Stimulated activated CD4-positive, alpha-beta T cell treated with anti-CD3 and anti-CD28 coated beads, Interleukin-4, amount 100 ng/mL, for 24 hours (primary cell): ENCODE measurements around the gene IPO13.

Source experiments
- DNase-seq: peaks from one replicate; pipeline ENCODE4 v3.0.0-alpha.2; 2020

IPO13 gene

DNA sequence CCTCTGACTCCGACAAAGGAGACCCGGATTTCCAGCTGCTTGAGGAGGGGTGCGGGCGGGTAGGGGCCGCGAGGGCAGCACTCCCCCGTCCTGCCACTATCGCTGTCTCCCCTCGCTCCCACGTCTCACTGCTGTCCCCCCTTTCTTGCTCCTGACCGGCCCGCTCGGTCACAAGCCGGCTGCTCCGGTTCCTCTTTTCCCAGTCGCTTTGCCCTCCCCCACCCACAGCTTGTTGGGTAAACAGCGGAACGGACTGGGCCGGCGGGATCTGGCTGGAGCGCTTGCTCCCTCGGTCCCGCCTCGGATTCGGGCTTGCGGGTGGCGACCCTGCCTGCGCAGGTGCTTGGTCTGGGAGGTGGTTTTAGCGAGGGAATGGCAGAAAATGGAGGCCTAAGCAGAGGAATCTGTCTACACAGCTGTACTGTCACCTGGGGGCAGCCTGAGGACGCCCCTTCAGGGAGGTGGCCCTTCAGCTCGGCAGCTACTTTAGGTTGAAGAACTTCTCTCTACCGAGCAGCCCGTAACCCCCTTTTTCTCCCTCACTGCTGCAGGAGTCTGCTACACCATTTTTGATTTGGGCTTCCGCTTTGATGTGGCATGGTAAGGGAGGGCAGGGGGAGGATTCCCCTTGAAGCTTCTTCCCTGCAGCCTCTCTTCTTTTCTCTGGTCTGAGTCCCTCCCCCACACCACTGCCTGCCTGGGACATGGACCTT, 28.7 kb downstream of the IPO13 start:
- DNase-seq = peak; percentile 30

DNA sequence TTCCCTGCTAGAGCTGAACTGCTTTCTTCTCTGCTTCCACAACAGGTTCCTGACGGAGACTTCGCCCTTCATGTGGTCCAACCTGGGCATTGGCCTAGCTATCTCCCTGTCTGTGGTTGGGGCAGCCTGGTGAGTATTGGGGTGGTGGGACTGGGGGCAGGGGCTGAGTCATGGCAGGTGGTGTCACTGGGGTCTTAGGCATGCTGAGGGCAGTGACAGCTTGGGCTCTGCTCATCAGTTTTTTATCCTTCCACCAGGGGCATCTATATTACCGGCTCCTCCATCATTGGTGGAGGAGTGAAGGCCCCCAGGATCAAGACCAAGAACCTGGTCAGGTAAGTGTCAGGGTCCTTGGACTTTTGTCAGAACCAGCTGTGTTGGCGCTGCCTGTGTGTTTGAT, 29.3 kb downstream of the IPO13 start:
- DNase-seq = no peak

DNA sequence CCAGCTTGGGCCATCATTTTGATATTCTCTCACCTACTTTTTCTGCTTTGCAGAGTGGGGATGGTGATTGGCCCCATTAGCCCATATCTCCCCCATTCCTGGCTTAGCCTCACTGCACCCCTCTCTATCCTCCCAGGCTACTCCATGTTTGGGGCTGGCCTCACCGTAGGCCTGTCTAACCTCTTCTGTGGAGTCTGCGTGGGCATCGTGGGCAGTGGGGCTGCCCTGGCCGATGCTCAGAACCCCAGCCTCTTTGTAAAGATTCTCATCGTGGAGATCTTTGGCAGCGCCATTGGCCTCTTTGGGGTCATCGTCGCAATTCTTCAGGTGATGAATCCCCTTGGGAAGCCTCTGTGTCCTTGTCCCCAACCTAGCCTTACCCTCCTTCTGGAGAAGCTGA, 30.1 kb downstream of the IPO13 start:
- no peak for DNase-seq

DNA sequence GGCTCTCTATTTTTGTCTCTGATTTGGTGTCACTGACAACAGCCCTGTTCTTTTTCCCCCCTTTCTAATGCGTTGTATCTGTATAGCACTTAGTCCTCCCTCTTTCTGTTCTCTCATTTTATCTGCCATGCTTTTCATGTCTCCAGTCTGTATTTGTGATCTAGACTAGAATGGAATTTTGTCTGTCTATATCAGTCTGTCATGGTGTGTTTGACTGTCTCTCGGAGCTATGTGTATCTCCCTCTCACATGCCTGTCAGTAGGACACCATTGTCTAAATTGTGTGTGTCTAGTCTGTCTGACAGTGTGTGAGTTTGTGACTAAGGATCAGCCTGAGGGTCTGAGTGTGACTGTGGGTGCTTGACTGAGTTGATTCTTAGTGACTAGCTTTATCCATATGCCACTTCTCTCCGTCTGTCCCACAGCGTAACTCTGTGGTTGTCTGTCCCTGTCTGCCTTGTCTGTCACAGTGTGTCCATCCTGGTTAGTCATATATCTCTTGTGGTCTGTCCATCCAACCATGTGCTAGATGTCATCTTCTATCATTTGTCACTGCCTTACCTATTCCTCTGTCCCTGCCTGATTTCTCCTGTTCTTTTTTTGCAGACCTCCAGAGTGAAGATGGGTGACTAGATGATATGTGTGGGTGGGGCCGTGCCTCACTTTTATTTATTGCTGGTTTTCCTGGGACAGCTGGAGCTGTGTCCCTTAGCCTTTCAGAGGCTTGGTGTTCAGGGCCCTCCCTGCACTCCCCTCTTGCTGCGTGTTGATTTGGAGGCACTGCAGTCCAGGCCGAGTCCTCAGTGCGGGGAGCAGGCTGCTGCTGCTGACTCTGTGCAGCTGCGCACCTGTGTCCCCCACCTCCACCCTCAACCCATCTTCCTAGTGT, 30.9 kb downstream of the IPO13 start:
- no peak for DNase-seq

DNA sequence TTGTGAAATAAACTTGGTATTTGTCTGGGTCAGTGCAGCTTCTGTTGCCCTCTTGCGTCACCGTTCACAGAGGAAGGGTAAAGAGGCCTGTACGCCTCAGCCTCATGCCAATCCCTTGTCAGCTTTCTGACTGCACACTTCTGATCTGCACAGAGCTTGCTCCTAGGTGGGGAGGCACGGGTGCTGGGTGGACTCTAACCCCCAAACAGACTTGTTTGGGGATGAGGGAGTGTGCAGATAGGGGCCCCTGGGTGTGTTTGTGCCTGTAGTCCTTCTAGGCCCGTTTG, 31.5 kb downstream of the IPO13 start:
- DNase-seq = no peak

DNA sequence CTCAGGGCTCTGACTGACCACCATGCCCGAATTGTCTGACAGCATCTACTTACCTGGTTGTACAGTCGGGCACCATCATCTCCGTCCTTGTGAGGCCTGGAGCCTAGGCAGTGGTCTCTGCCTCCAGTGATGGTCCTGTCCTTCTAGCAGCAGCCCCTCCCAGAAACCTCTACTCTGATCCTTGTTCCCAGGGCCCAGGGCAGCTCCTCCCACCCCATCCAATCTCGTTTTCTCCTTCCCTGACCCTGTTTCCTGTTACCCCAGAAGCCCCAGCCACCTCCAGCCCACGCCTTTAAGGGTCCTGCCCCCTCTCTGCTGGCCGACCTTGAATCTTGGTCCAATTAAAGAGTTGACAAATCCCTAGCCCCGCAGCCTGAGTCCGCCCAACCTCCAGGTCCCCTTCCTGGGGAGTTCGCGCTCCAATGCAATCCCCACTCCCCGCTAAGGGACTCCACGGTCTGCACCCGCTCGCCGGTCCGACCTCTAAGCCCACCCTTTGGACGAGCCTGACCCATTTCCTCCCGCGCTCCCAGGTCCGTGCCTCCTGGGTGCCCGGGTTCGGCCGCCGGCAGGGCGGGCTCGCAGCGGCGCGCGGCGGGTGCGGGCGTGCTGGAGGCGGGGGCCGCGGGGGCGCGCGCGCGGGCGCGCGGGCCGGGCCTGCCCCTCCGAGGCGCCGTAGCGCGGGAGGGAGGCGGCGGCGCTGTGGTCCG, 32.0 kb downstream of the IPO13 start, which contains the start of gene B4GALT2:
Gene B4GALT2 (plus strand): TSS at position 660 of the 710 bp plus-strand sequence. CDS start 1,951 bp downstream, outside the sequence.
- DNase-seq = peak; percentile 24

DNA sequence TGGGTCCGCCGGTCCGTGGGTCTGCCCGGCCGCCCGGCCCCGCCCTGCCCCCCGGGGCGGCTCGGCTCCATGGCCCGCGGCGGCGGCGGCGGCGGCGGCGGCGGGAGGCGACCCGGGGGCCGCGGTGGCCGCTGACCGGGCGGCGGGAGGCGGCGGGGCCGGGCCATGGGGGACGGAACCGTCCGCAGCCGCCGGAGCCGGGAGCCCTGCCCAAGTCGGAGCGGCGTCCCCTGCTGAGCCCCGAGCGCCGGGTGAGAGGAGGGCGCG, 32.4 kb downstream of the IPO13 start:
- no peak for DNase-seq

DNA sequence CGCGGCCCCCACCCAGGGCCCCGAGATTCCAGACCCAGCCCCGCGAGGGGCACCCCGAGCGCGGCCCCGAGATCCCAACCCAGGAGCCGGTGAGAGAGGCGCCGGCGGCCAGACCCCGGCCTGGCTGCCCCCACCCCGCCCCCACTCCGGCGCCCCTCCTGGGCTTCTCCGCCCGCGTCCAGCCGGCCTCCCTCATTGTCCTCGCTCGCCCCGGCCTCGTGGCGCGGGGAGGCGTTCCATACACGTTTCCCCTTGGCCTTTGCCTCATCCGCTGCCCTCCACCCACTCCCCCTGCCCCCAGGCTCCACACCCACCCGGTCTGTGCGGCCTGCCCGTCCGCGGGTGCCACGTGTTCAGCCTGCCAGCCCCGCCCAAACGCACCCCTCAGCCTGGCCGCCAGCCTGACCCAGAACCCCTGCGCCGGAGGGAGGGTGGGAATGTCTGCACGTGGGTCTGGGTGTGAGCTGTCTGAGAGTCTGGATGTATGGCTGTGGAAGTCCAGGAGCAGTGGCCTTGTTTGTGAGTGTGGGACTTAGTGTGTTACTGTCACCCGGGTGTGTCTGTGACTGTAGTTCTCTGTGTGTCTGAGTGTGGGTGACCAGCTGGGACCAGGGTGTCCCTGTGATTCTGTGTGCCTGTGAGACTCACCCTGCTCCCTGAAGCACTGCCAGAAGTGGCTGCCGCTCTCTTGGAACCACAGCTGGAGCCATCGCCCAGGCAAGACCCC, 32.9 kb downstream of the IPO13 start:
- DNase-seq = peak; percentile 29

DNA sequence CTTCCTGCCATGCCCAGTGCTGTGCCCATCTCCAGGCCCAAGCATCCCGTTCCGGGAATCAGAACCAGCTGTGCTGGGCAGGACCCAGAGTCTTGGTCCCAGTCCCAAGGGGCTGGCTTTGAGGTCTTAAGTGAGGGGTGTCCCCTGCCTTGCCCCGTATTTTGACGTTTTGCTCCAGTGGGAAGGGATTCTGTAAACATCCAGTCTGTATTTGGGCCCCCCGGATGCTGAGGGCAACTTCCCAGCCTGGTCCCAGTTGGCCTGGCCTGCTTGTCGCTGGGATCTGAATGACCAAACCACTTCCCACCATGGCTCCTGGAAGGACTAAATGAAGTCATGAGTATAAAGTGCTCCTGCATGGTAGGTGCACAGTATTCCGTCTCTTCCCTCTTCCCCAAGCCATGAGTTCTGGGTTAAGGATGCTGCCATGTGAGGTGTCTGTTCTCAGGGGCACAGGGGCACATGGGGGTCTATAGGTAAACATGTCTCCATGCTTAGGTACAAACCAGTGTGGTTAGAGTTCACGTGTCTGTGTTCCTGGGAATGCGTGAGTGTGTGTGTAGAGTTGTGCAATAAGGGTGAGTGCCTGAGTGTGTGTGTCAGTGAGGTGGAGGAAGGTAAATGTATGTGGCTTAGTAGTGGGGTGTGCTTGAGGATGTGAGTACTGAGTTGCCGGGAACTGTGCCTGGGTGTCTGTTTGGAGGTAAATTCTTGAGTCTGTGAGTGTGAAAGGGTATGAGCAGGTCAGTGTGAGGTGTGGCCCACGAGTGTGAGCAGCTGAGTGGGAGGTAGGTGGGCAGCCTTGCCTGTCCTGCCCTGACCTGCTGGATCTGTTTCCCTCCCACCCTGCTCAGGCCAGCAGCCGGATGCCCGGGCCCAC, 33.7 kb downstream of the IPO13 start:
- DNase-seq = no peak

DNA sequence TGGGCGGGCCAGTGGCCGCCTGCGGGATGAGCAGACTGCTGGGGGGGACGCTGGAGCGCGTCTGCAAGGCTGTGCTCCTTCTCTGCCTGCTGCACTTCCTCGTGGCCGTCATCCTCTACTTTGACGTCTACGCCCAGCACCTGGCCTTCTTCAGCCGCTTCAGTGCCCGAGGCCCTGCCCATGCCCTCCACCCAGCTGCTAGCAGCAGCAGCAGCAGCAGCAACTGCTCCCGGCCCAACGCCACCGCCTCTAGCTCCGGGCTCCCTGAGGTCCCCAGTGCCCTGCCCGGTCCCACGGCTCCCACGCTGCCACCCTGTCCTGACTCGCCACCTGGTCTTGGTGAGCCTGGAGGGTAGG, 34.4 kb downstream of the IPO13 start:
- DNase-seq = no peak

DNA sequence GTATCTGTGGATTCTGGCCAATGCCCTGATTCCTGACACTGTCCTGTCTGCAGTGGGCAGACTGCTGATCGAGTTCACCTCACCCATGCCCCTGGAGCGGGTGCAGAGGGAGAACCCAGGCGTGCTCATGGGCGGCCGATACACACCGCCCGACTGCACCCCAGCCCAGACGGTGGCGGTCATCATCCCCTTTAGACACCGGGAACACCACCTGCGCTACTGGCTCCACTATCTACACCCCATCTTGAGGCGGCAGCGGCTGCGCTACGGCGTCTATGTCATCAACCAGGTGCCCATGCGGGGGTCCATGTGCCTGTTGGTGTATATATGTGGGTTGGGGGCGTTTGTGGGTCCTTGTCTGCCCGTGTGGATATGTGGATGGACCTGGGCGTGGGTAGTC, 34.9 kb downstream of the IPO13 start:
- no peak for DNase-seq

DNA sequence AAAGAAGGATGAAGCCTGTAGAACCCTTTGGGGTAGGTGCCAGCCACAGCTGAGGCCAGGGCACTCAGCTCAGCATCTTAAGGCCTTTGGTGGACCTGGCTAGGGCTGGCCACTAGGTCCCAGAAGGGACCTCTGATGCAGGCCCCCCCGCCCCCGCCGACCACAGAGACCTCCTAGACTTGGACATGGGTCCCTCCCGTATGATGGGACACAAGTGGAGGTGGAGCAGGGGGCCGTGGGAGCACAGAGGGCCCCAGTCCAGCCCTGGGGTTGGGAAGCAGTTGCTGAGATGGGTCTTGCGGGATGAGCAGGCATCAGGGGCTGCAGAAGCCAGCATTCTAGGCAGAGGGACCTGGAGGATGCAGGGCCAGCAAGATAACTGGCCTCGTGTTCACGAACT, 35.5 kb downstream of the IPO13 start:
- no peak for DNase-seq

DNA sequence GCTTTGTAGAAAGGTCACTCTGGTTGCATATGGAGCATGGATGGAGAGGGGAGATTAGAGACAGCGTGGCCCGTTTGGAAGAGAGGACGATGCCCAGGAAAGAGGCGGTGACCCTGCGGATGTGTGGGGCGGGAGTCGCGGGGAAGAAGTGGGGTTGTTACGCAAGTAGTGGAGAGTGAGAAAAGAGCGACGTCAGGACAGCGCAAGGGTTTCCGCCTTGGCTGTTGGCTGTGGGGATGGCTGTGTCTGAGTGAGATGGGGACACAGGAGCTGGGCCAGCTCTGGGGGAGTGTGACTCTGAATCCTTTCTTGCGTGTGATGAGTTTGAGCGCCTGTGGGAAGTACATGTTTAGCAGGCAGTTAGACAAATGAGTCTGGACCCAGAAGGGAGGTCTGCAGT, 36.1 kb downstream of the IPO13 start:
- DNase-seq = no peak

DNA sequence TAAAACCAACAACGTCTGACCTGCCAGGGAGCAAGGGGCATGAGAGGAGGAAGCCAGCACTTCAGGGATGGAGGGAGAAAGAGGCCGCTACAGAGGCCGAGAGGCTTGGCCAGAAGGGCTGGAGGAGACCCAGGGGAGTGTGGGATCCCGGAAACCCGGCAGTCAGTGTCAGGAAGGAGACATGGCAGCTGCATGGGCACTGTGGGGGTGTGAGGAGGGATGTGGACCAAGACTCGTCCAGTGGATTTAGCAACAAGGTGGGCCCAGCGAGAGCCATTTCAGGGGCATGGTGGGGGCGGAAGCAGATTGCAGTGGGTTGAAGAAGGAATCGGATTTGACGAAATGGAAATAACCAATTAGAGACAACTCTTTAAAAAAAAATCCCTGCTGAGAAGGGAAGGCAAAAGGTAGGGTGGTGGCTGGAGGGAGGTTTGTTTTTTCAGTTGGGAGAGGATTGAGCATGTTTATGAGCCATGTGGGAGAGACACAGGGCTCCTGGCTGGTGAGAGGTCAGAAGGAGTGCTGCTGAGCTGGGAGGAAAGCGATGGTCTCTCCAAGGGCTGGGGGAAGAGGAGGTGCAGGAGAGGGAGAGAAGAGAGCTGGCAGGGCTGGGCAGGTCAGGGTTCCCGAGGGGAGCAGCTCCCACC, 36.6 kb downstream of the IPO13 start:
- DNase-seq = no peak

DNA sequence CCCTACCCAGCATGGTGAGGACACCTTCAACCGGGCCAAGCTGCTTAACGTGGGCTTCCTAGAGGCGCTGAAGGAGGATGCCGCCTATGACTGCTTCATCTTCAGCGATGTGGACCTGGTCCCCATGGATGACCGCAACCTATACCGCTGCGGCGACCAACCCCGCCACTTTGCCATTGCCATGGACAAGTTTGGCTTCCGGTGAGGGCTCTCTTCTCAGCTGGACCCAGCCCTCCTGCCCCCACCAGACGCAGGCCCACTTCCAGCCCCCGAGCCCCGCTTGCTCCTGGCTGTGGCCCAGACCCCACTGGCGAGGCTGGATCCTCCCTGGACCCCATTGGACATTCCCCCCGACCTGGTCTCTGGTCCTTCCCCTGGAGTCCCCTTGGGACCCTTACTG, 38.1 kb downstream of the IPO13 start:
- DNase-seq = no peak

DNA sequence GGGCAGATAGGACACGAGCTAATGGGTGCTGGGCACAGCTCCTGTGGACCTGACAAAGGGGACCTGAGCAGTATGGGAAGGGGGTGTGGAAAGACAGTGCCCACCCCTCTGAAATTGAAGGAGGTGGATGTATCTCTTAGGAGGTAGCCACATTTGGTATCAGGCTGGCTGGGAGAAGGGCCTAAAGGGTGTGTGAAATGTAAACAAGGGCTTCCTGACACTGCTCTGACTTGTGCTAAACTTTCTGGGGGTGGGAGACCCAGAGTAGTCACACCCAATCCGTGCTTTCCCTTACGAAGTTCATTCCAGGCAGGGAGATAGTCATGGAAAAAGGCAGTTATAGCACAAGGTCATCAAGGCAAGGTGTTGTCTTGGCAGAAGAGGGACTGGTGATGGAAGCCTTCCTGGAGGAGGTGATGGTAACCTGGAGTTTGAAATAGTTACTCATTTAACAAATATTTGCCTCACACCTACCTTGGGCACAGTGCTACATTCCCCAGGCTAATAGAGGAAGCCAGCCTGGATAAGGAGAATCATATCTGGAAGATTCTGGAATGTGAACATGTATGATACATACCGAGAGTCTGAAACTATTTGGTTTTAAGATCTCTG, 39.3 kb downstream of the IPO13 start:
- DNase-seq = no peak

DNA sequence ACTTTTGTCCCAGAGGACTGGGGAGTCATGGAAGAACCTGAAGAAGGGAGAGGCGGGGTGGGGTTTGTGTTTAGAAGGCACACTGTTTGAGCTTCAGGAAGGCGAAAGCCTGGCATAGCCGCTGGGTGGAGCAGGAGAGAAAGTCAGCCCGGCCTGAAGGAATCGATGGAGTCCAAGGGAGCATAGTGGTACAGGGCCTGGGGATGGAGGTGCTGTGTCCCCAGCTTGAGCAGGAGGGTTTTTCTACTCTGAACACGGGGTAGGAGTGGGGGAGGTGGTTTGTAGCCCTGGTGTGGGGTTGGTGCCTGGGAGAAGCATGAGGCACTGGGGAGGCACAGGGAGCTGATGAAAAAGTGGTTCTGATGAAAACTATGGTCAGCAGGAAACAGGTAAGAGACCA, 40.0 kb downstream of the IPO13 start:
- no peak for DNase-seq

DNA sequence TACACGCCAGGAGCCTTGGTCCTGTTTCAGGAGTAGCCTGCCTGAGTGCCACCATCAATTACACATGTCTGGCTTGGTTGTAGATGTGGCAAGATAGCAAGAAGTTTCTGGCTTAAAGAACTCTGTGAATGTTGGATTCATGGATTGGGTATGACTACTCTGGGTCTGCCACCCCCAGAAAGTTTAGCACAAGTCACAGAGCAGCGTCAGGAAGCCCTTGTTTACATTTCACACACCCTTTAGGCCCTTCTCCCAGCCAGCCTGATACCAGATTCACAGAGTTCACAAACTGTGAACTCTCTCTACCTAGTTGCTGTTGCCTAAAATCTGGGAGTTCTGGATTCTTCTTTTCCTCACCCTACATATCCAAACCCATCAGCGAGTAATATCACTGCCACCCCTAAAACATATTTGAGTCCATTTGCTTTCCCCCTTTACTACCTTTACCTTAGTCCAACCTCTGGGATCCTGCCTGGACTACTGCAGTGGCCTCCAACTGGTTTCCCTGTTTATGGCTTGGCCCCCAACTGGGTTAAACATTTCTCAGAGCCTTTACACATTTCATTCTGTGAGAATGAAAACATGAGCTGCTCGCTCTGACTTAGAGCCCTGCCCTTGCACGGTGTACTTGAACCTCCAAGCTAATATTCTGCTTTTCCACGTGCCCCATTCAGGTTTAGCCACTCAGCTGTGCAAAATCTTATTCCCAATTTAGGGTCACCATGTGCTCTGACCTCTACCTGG, 40.6 kb downstream of the IPO13 start:
- DNase-seq = no peak

DNA sequence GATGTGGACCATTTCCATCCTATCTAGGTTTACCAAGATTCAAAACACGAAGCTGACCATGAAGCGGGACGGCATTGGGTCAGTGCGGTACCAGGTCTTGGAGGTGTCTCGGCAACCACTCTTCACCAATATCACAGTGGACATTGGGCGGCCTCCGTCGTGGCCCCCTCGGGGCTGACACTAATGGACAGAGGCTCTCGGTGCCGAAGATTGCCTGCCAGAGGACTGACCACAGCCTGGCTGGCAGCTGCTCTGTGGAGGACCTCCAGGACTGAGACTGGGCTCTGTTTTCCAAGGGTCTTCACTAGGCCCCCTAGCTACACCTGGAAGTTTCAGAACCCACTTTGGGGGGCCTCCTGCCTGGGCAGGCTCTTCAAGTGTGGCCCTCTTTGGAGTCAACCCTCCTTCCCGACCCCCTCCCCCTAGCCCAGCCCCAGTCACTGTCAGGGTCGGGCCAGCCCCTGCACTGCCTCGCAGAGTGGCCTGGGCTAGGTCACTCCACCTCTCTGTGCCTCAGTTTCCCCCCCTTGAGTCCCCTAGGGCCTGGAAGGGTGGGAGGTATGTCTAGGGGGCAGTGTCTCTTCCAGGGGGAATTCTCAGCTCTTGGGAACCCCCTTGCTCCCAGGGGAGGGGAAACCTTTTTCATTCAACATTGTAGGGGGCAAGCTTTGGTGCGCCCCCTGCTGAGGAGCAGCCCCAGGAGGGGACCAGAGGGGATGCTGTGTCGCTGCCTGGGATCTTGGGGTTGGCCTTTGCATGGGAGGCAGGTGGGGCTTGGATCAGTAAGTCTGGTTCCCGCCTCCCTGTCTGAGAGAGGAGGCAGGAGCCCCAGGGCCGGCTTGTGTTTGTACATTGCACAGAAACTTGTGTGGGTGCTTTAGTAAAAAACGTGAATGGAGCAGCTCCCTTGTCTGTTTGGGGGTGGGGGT, 43.8 kb downstream of the IPO13 start:
- no peak for DNase-seq

DNA sequence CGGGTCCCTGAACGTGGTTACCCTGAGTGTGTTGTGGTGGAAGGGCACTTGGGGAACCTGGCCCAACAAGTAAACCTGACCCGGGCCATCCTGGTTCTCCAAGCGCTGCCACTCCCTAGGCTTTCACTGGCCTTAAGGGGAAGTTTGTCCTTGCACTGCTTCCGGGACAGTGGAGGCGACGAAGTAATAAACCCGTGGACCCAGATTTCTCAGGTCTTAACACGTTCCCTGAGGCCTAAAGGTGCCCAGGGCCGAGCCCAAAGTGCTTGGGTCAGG, 44.4 kb downstream of the IPO13 start:
- no peak for DNase-seq
